Bronchial epithelial cell (primary cell): ENCODE results near the gene TMEM121. TPM values are rescaled to one million over a fixed set of nuclear protein-coding genes. Genes with fewer than 3 reads are reported as not detected.
A peak's percentile ranks its signal among the peaks of the same experiment; 100 is the strongest.

Experiments
- DNase-seq: peaks from one replicate; pipeline ENCODE4 v3.0.0-alpha.2; 2010; ENCODE audit warnings: low read depth
- FAIRE-seq: peaks from 2 replicates; lab custom pipeline; 2011; peaks lifted over from hg19 to GRCh38; lab: Jason Lieb, UNC
- H3K27me3 ChIP-seq: 2 replicates; pipeline ENCODE4 v1.5.1; 2011; ENCODE audit warnings: low read length; ENCODE audit not compliant: control insufficient read depth, insufficient read depth
- H3K36me3 ChIP-seq: 2 replicates; pipeline ENCODE4 v1.5.1; 2011; ENCODE audit warnings: low read length; ENCODE audit not compliant: control insufficient read depth, insufficient read depth
- H3K4me3 ChIP-seq: 2 replicates; pipeline ENCODE4 v1.5.1; 2011; ENCODE audit warnings: mild to moderate bottlenecking, low read depth, low read length, control low read depth
- total RNA-seq: library from RNA; depleted of rRNA; stranded (reverse); fragments of >200 nt; gene quantifications from 2 replicates; pipeline ENCODE4 v1.2.1, GENCODE V29; 2014
- TF ChIP-seq, protein P1 (sequence below): IDR thresholded peaks from 2 replicates; pipeline ENCODE4 v1.5.1; 2011; ENCODE audit warnings: mild to moderate bottlenecking, moderate library complexity, low read length, control low read depth, inconsistent platforms; ENCODE audit not compliant: insufficient read depth, severe bottlenecking

Gene TMEM121
- total RNA-seq, 1 donor from 2014 or later: 0.53 TPM

DNA sequence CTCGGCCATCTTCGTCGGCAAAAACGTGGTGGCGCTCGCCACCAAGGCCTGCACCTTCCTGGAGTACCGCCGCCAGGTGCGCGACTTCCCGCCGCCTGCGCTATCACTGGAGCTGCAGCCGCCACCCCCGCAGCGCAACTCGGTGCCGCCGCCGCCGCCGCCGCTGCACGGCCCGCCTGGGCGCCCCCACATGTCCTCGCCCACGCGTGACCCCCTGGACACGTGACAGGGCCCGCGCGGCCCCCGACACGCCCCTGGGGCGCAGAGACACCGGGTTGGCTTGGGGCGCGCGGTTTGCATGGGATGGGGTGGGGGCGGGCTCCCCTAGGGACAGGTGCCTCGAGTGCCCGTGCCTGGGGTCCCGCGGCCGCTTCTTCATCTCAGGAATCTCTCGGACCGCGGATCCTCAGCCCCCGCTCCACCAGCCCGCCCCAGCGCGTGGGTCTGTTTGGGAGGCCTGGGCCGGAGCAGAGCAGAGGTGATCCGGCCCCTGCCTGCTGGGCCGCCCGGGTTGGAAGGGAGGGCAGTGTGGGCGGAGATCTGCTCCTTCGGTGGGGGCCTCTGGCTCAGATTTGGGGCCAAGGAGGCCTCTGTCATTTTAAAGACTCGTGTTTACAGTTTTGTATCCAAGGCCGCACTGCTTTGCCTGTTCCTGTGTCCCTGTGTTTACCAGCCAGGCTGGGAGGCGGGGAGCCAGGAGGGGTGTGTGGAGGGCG, 3.3 kb downstream of the TMEM121 start:
- no peak overlapping the region for H3K4me3 ChIP-seq
- no peaks in the 10 kb centered on the region for H3K36me3 ChIP-seq
- TF ChIP-seq, protein P1, sequence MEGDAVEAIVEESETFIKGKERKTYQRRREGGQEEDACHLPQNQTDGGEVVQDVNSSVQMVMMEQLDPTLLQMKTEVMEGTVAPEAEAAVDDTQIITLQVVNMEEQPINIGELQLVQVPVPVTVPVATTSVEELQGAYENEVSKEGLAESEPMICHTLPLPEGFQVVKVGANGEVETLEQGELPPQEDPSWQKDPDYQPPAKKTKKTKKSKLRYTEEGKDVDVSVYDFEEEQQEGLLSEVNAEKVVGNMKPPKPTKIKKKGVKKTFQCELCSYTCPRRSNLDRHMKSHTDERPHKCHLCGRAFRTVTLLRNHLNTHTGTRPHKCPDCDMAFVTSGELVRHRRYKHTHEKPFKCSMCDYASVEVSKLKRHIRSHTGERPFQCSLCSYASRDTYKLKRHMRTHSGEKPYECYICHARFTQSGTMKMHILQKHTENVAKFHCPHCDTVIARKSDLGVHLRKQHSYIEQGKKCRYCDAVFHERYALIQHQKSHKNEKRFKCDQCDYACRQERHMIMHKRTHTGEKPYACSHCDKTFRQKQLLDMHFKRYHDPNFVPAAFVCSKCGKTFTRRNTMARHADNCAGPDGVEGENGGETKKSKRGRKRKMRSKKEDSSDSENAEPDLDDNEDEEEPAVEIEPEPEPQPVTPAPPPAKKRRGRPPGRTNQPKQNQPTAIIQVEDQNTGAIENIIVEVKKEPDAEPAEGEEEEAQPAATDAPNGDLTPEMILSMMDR: no peak
- peaks cover 15% of the 10 kb centered on the region for H3K27me3 ChIP-seq
- FAIRE-seq (no peak), DNase-seq (no peak)

DNA sequence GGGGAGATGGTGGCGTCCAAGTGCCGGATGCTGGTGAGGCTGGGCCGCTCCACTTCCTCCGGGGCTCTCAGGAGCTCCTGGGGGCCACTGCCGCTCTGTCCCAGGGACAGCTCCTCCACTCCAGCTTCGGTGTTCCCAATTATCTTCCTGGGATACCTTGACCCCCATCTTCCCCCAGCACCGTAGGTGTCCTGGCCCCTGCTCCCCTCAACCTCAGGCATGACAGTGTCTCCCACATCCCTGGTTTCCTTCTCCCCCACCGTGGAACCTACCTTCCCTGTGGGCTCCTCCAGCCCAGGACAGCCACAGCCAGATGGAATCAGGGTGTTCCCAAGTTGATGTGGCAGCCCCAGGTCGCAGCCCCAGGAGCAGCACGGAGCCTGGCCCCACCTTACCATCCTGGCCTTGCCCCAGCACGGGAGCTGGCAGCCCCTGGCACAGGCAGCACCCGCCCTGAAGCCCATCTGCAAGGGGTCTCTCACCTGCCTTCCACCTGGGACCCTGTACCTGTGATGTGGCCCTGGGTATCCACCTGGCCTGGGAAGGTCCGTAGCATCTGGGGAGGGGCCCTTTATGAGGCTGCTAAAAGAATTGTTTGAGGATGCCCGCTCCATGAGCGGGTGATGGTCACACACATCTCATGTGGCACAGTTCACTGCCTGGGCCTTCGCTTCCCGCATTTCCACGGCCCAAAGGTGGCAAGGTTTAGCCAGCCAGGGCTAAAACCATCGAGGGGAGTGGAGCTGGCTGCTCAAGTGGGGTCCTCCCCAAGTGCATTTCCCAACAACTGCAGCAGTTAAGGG, 4.1 kb downstream of the TMEM121 start:
- H3K4me3 ChIP-seq: no peak overlapping the region
- no peaks in the 10 kb centered on the region for H3K36me3 ChIP-seq
- TF ChIP-seq, protein P1: no peak
- no peak for DNase-seq
- no peak for FAIRE-seq
- peaks cover 13% of the 10 kb centered on the region for H3K27me3 ChIP-seq

DNA sequence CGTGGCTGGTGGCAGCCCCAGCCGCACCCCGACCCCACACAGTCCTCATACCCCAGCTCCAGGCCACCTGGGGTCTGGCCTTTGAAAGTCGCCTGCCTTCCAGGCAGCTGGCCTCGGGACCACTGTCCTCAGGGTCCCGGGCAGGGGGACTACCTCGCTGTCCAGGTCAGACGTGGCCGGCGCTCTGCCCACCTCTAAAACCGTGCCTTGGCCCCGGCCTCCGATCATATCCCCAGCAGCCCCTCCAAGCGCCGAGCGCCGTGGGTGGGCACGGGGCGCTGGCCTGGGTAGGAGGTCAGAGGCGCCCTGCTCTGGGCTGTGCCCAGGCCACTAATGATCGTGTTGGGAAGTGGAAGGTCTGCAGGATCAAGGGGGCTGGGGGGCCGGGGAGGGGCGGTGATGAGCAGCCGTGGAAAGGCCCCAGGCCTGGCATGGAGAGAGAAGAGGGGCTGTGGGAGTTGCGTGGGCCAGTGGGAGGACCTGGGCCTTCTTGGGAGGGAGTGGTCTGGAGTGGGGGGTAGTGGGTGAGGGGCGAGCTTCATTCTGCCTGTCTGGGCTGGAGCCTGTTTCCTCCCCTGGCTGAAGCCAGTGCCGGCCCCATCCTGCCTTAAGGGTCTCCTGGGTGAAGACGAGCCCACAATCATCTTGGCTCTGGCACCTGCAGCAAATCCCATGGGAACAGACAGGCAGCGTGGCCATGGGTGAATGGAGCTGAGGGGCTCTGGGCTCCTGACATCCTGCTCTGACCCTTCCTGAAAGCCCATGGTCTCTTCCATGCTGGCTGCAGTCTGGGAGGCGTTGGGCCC, 4.9 kb downstream of the TMEM121 start:
- Histone ChIP-seq H3K36me3 (no peaks in the 10 kb centered on the region), H3K27me3 (peaks cover 9% of the 10 kb centered on the region), H3K4me3 (no peak overlapping the region)
- TF ChIP-seq, protein P1: no peak
- no peak for DNase-seq
- FAIRE-seq: no peak

DNA sequence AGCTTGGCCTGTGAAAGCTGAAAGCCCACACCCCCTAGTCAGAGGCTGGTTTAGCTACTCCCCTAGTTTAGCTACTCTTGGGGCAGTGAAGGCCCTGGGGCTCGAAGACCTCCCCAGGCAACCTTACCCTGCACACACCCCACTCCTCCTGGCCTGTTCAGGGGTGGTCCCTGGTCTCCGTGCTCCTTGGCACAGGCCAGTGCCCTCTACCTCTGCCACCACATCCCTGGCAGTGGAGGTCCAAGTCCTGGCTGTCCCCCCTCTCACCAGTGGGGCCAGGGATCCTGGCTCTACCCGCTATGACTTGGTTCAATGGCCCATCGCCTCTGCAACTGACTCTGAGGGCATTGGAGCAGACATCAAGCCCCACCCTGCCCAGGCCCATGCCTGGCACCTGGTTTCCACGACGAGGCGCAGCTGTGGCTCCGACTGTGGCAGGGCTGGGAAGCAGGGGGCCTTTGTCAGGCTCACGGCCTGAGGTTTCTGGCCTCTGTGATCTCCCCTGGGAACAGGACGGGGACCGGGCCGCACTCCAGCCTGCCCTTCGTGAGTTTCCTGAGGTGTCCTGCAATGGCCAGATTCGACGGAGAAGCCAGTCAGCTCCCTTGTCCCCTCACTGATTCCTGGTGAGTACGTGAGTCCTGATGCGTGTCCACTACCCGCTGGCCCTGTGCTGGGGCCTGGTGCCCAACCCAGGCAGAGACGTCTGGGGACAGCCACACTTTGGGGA, 5.7 kb downstream of the TMEM121 start:
- Histone ChIP-seq H3K27me3 (peaks cover 8% of the 10 kb centered on the region), H3K36me3 (no peaks in the 10 kb centered on the region), H3K4me3 (no peak overlapping the region)
- DNase-seq: no peak
- TF ChIP-seq, protein P1: no peak
- no peak for FAIRE-seq

DNA sequence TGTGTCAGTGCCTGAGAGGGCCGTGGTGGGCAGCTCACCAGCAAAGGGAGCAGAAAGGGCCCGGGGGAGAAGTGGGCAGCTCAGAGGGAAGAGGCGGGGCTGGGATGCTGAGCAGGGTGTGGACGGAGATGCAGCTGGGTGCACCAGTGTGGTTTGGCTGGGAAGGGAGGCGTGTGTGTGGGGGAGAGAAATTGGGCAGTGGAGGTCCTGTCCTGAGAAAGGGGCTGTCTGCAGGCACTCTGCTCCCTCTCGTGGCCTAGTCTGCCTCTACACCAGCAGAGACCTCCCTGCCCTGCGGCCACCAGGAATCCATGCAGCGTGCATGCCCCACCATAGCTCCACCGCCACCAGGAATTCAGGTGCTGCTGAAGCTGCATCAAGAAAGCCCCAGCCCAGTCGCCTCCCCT, 6.4 kb downstream of the TMEM121 start:
- DNase-seq (no peak), FAIRE-seq (no peak)
- Histone ChIP-seq H3K4me3 (no peak overlapping the region), H3K36me3 (no peaks in the 10 kb centered on the region), H3K27me3 (peaks cover 1% of the 10 kb centered on the region)
- TF ChIP-seq, protein P1: peak; percentile 26
